LNCAP (cell line): ENCODE measurements around the gene SMCO1.

Experiments
- TF ChIP-seq, protein P1 (sequence below): fragments of 450-650 bp; IDR thresholded peaks from 2 replicates; pipeline ENCODE4 v1.5.1; 2017; ENCODE audit warnings: mild to moderate bottlenecking

SMCO1 gene

GRCh38 chr3:196531418-196531817 is 16.3 kb upstream of the SMCO1 start:
- TF ChIP-seq, protein P1, sequence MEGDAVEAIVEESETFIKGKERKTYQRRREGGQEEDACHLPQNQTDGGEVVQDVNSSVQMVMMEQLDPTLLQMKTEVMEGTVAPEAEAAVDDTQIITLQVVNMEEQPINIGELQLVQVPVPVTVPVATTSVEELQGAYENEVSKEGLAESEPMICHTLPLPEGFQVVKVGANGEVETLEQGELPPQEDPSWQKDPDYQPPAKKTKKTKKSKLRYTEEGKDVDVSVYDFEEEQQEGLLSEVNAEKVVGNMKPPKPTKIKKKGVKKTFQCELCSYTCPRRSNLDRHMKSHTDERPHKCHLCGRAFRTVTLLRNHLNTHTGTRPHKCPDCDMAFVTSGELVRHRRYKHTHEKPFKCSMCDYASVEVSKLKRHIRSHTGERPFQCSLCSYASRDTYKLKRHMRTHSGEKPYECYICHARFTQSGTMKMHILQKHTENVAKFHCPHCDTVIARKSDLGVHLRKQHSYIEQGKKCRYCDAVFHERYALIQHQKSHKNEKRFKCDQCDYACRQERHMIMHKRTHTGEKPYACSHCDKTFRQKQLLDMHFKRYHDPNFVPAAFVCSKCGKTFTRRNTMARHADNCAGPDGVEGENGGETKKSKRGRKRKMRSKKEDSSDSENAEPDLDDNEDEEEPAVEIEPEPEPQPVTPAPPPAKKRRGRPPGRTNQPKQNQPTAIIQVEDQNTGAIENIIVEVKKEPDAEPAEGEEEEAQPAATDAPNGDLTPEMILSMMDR, result no peak

- TF ChIP-seq, protein P1, result peak; percentile 50
Observed at GRCh38 chr3:196528639-196529233, 13.6 kb upstream of the SMCO1 start.

- TF ChIP-seq, protein P1, result no peak
Observed at GRCh38 chr3:196525141-196525540, 10.0 kb upstream of the SMCO1 start.

- TF ChIP-seq, protein P1, result no peak
Observed at GRCh38 chr3:196524527-196524926, 9.4 kb upstream of the SMCO1 start.

DNA sequence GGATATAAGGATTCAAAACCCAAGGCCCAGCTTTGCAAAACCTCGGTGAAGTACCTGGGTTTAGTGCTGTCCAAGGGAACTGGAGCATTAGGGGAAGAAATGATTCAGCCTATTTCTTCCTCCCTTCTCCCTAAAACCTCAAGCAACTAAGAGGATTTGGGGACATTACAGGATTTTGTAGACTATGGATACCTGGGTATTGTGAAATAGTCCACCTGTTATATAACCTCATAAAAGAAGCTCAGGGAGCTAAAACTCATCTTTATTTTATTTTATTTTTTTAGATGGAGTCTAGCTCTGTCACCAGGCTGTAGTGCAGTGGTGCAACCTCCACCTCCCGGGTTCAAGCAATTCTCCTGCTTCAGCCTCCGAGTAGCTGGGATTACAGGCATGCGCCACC is 8.7 kb upstream of the SMCO1 start:
- TF ChIP-seq, protein P1, result no peak

DNA sequence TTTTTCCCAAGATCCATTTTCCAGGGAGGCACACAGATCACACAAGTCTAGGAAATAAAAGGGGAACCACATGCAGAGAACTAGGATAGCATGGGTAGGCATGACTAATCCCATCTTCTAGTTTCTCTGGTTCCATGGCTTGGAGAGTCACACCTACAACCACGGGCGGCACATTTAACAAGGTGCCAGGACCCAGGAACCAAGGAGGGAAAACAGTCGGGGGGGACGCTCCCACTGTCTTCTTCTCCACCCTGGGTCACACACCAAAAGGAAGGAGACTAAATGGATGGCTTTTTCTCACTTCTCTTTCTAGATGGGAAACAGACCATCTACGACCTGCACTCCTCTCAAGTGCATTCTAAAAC is 4.6 kb upstream of the SMCO1 start:
- TF ChIP-seq, protein P1, result no peak

GRCh38 chr3:196518966-196519717 is 4.0 kb upstream of the SMCO1 start:
- TF ChIP-seq, protein P1, result peak; percentile 56
